ENCODE results near the gene CRNN. TPM values are rescaled to one million over a fixed set of nuclear protein-coding genes. Genes with fewer than 3 reads are reported as not detected.

CRNN gene
- total RNA-seq, 1 experiment from 2014 or later = not detected

- H3K9me2 ChIP-seq (ENCODE audit: insufficient read depth) = no peaks in the 10 kb centered on the region
- intact Hi-C loops (cut with micrococcal nuclease; ENCODE audit: unreplicated experiment) = loop anchor here (5.0 kb wide), 2 partner anchors 315 to 405 kb away; no protein-coding TSS in a partner anchor
- H2AFZ ChIP-seq = no peak overlapping the region
- no peak overlapping the region for H3K27ac ChIP-seq
- POLR2A ChIA-PET (ENCODE audit: unreplicated experiment) = no interaction called here
- TF ChIP-seq EZH2 (IDR thresholded peaks at IDR 0.05; ENCODE audit: low read depth) (no peak), CTCF (conservative IDR thresholded peaks at IDR 0.05) (no peak)
- DNase-seq = no peak
- H3K27me3 ChIP-seq (ENCODE audit: insufficient read depth, low read depth) = no peaks in the 10 kb centered on the region
- no peak overlapping the region for H3K4me2 ChIP-seq
- H3K36me3 ChIP-seq (ENCODE audit: low read depth) = no peaks in the 10 kb centered on the region
- no peaks in the 10 kb centered on the region for H3K4me1 ChIP-seq (replicated peaks; ENCODE audit: insufficient read depth)
- CTCF ChIA-PET = interaction anchor here (0.6 to 2.0 kb wide), 3 partner anchors 269 to 322 kb away, joined by 3 to 10 read pairs (median 5); no protein-coding TSS in a partner anchor
- no peaks in the 10 kb centered on the region for H3K9me3 ChIP-seq (ENCODE audit: insufficient read depth, low read depth)
- H4K20me1 ChIP-seq (ENCODE audit: insufficient read depth) = no peaks in the 10 kb centered on the region; the same call in 1 of the 2 replicates
- H3K79me2 ChIP-seq (ENCODE audit: low read depth) = no peaks in the 10 kb centered on the region
- H3K4me3 ChIP-seq = no peak overlapping the region
- no TSS peak for BruUV-seq (replicated peaks)
- H3F3A ChIP-seq (ENCODE audit: insufficient read depth, low read depth) = no peaks in the 10 kb centered on the region
Observed at GRCh38 chr1:152457561-152457960, 43.5 kb upstream of the CRNN start.

GRCh38 chr1:152457071-152457470, 43.0 kb upstream of the CRNN start:
- Histone ChIP-seq H3K79me2 (ENCODE audit: low read depth) (no peaks in the 10 kb centered on the region), H4K20me1 (ENCODE audit: insufficient read depth) (no peaks in the 10 kb centered on the region; the same call in 1 of the 2 replicates), H3F3A (ENCODE audit: insufficient read depth, low read depth) (no peaks in the 10 kb centered on the region), H3K27me3 (ENCODE audit: insufficient read depth, low read depth) (no peaks in the 10 kb centered on the region), H3K4me3 (no peak overlapping the region), H3K9me2 (ENCODE audit: insufficient read depth) (no peaks in the 10 kb centered on the region), H3K4me2 (no peak overlapping the region), H3K9me3 (ENCODE audit: insufficient read depth, low read depth) (no peaks in the 10 kb centered on the region), H2AFZ (no peak overlapping the region), H3K36me3 (ENCODE audit: low read depth) (no peaks in the 10 kb centered on the region), H3K27ac (no peak overlapping the region), H3K4me1 (replicated peaks; ENCODE audit: insufficient read depth) (no peaks in the 10 kb centered on the region)
- TF ChIP-seq EZH2 (IDR thresholded peaks at IDR 0.05; ENCODE audit: low read depth) (no peak), CTCF (conservative IDR thresholded peaks at IDR 0.05) (no peak)
- CTCF ChIA-PET = no interaction called here
- POLR2A ChIA-PET (ENCODE audit: unreplicated experiment) = no interaction called here
- BruUV-seq (replicated peaks) = no TSS peak
- no peak for DNase-seq
- intact Hi-C loops (cut with micrococcal nuclease; ENCODE audit: unreplicated experiment) = loop anchor here (5.0 kb wide), 2 partner anchors 315 to 405 kb away; no protein-coding TSS in a partner anchor

- H3K27me3 ChIP-seq (ENCODE audit: insufficient read depth, low read depth) = peaks cover 18% of the 10 kb centered on the region
- H3K27ac ChIP-seq = no peak overlapping the region
- H3K4me1 ChIP-seq (replicated peaks; ENCODE audit: insufficient read depth) = no peaks in the 10 kb centered on the region
- H2AFZ ChIP-seq = no peak overlapping the region
- DNase-seq = peak in 1 of 2 experiments; percentile 15
- peak; percentile 56 for TF ChIP-seq CTCF (conservative IDR thresholded peaks at IDR 0.05)
- no peak for TF ChIP-seq EZH2 (IDR thresholded peaks at IDR 0.05; ENCODE audit: low read depth)
- ChIA-PET CTCF (no interaction called here), POLR2A (ENCODE audit: unreplicated experiment) (no interaction called here)
- no peak overlapping the region for H3K4me2 ChIP-seq
- BruUV-seq (replicated peaks) = no TSS peak
- H3K4me3 ChIP-seq = no peak overlapping the region
- intact Hi-C loops (cut with micrococcal nuclease; ENCODE audit: unreplicated experiment) = no loop called here
- no peaks in the 10 kb centered on the region for H3K9me3 ChIP-seq (ENCODE audit: insufficient read depth, low read depth)
- H3K79me2 ChIP-seq (ENCODE audit: low read depth) = no peaks in the 10 kb centered on the region
- no peaks in the 10 kb centered on the region for H3K36me3 ChIP-seq (ENCODE audit: low read depth)
- no peaks in the 10 kb centered on the region for H4K20me1 ChIP-seq (ENCODE audit: insufficient read depth)
- no peaks in the 10 kb centered on the region for H3F3A ChIP-seq (ENCODE audit: insufficient read depth, low read depth)
- H3K9me2 ChIP-seq (ENCODE audit: insufficient read depth) = no peaks in the 10 kb centered on the region
Observed at GRCh38 chr1:152451254-152451653, 37.2 kb upstream of the CRNN start.
